Hepatic stellate cell (primary cell): Measurements from ENCODE around the gene ATP6V0D1.

Experiments used
- DNase-seq: peaks from one replicate; pipeline ENCODE4 v3.0.0; 2011; ENCODE audit warnings: low spot score

Gene ATP6V0D1

DNA sequence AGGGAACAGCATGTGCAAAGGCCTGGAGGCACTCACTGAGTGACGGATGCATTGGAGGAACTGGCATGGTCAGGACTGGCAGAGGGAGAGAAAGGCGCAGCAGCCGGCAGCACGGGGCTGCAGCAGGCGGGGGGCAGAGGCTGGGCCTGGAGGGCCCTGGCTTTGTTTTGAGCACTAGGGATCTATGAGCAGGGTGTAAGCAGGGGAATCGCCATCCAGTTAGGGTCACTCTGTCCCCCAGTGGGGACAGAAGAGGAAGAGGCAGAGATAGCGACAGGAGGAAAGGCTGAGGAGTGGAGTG, 35.9 kb downstream of the ATP6V0D1 start:
- no peak for DNase-seq

DNA sequence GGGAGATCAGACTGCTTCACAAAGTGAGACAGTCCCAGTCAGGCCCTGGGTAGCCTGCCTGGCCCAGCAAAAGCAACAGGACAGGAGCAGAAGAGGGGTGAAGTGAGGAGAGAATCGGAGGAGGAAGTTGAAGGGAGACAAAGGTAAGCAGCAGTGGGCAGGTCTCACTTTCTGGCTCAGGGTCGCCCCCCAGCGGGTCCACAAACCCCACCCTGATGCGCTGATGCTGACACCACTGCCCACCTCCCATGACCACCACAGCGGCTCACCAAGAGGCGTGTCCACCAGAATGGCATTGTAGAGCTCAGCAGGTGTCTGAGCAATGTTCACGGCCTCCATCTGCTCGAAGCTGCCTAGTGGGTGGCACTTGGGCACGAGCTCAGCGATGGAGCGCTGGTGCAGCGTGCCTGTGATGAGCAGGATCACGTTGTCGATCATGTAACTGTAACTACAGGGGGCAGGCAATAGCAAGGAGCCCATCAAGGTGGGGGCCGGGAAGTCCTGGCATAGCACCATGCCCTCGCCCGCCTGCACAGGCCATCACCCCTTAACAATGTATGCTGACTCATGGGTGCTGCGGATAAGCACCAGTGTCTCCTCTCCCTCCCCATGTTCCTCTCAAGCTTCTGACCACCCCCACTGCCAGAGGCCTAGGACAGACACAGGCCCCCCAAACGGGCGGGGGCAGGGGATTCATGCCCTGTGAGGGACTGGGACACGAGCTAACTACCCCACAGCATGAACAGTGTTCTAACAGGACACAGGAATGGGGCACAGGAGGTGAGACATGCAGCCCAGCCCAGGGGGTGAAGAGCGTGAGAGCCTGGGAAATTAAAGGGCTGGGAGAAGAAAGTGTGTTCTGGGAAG, 36.5 kb downstream of the ATP6V0D1 start:
- no peak for DNase-seq

DNA sequence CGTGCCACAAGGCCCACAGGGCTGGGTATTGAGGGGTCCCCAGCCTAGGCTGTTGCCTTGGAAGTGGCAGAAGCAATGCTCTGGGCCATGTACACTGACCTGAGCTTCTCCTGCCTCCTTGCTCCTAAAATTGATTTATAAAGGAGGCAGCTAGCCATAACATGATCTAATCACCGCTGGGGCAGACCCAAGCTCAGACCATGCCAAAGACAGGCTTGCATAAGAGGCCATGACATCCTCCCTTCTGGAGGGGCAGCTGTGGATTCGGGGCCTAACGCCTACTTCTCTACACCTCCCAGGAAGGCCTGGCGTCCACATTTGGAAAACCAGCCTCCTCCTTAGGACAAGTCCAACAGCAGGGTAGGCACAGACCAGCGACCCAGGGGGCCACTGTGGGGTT, 37.7 kb downstream of the ATP6V0D1 start:
- no peak for DNase-seq

DNA sequence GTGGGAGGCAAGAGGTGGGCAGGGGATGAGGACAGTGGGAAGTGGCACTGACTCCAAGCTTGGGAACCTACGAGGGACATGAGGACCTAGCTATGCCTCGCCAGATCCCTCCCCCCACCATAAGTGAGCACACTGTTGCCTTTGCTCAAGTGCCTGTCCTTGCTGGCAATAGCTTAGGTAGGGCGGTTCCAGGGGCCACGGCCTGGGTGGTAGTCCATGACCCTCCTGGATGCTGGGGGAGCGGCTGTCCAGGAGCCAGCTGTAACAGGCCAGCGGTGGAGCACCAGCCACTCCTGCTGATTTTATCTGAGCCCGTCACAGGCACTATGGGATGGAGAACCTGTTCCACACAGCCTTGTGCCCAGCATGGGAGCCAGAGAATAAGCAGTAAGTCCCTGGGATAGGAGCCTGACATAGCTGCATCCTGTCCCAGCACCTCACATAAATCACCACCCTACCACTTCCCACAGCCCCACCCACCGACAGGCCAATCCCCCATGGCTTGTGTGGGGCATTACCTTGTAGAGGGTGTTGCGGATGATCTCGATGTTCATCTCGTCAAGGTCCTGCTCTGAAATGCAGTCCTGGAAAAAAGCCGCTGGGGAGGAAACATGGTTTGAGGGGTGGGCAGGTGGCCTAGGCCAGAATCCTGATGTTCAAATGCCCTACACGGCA, 38.2 kb downstream of the ATP6V0D1 start:
- no peak for DNase-seq

DNA sequence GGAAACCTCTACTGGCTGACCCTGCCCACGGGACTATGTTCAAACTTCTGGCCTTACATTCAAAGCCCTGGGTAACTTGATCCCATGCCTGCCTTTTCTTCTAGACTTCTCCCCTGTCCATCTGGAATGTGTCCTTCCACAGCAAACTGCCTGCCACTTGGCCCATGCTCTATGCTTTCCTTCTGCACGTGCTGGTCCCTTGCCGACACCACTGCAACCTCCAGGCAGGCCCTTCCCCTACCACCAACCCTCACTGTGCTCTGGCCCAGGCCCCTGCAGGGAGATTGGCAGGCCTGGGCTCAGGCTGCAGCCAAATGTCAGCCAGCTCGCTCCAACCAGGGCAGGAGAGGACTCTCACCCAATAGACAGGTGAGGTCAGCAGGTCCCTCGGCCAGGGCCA, 39.0 kb downstream of the ATP6V0D1 start:
- no peak for DNase-seq

DNA sequence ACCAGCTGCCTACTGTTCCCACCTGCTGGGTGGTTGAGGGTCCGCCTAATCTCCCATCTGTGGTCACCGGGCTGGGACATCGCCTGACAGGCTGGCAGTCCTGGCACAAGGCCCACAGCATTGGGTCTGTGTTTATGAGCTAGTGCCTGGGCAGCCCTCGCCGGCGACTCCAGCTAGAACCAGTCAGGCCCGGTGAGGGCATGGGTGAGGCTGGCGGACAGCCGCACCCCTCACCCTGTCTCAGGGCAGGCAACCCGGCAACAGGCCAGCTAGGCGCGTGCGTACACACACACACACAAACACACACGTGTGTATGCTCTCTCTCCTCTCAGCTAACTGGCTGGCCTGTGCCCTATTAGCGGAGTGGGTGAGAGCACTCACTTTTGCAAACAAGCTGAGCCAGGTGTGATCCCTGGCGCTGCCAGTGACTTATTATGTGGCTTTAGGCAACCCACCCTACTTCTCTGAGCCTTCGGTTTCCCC, 39.6 kb downstream of the ATP6V0D1 start:
- DNase-seq = no peak

DNA sequence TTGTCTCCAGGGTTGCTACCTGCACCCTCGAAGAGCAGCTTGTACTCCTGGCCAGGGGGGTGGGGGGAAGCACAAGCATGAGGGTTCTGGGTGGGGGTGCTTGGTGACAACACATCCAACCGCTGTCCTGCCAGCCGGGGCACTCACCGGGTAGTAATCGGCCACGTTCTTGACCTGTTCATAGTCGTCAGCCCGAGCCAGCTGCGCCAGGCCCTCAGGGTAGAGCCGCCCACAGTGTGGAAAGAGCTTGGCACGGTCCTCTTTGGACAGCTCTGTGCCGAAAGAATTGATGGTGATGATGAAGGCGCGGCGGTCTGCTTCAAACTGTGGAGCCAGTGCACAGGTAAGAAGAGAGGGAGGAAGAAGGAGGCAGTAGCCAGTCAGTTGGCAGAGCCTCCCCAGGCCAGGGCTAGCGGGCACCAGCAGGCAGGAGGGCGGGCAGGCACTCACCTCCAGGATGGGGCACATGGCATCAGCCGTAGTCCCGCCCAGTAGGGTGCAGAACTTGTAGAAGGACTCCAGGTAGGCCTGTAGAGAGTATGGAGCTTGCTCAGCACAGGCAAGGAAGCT, 42.0 kb downstream of the ATP6V0D1 start:
- DNase-seq = no peak

DNA sequence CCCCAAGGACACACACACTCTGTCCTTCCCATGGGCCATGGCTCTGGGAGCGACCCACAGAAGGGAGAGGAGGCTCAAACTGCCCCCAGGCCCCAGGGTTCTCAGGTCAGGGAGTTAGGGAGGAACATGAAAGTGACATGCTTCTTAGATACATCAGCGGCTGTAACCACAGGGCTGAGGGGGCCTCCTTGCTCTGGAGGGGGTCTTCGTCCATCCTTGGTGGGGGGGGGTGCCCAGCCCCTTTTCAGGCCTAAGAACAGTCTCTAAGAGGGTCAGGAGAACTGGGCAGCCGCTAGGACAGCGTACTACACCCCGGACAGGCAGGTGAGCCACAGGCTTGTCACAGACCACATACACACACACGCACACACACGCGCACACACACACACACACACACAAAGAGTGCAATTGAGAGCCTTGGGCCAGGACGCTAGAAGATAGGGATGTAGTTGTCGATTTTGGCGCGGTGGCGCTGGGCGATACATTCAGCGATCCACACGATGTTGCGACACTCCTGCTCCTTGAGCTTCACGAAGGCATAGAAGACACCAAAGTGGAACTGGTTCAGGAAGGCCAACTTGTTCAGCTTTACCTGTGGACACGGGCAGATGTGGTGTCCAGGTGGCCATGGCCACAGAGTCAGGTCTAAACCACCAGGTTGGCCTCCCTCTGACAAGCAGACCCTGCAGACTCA, 42.7 kb downstream of the ATP6V0D1 start:
- no peak for DNase-seq

DNA sequence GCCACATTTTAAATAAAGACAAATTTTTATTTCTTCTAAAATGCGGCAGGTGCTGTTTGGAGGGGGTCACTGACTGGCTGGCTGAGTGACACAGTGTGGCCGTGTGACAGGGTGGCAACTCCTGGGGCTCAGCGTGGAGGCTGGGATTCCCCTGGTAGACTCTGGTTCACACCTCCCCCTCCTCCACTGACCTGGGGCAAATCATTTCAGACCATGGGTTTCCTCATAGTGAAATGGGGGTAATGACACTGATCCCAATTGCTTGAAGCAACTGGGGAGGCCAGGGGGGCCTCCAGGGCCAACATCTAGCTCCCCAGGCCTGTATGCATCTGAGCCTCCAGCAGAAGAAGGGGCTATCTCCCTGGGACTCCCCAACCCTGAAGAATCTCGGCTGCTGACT, 43.4 kb downstream of the ATP6V0D1 start:
- no peak for DNase-seq

DNA sequence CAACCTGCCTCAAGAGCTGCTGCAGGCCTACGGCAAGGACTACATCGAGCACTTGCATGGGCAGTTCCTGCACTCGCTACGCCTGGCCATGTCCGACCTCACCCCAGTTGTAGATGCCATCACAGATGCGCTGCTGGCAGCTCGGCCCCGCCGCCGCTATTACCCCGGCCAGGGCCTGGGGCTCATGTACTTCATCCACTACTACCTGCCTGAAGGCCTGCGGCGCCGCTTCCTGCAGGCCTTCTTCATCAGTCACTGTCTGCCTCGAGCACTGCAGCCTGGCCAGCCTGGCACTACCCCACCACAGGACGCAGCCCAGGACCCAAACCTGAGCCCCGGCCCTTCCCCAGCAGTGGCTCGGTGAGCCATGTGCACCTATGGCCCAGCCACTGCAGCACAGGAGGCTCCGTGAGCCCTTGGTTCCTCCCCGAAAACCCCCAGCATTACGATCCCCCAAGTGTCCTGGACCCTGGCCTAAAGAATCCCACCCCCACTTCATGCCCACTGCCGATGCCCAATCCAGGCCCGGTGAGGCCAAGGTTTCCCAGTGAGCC, 44.2 kb downstream of the ATP6V0D1 start:
- no peak for DNase-seq

DNA sequence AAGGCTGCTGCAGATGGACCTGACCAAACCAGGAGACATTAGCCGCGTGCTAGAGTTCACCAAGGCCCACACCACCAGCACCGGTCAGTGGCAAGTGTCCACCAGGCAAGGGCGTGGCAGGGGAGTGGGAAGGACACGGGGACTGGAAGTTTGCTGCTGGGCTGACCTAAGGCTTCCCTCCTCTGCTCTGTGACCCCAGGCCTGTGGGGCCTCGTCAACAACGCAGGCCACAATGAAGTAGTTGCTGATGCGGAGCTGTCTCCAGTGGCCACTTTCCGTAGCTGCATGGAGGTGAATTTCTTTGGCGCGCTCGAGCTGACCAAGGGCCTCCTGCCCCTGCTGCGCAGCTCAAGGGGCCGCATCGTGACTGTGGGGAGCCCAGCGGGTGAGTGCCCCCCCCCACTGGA, 45.2 kb downstream of the ATP6V0D1 start:
- no peak for DNase-seq

DNA sequence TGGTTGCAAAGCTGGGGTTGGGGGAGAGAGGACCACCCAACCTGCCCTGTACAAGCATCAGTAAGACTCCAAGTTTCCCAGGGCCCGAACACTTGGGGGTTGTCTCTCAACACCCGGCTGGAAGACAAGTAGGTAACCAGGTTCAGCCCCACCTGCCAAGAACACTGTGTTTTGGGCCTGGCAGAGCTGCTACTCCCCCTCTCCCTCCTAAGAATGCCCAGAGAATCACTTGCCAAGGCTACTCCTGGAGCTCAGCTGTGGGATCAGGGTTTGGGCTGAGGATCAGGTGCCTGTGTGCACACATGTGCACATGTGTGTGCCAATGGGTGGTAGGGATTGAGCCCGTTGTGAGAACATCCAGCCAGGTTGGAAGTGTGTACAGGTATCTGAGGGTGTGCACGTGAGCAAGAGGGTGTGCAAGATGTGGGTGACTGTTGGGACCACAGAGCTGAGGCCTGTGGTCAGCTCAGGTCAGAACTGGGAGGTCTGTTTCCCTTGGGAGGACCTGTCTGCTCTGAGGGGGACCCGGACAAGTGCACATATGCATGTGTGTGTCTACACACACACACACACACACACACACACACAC, 47.7 kb downstream of the ATP6V0D1 start:
- DNase-seq = no peak

DNA sequence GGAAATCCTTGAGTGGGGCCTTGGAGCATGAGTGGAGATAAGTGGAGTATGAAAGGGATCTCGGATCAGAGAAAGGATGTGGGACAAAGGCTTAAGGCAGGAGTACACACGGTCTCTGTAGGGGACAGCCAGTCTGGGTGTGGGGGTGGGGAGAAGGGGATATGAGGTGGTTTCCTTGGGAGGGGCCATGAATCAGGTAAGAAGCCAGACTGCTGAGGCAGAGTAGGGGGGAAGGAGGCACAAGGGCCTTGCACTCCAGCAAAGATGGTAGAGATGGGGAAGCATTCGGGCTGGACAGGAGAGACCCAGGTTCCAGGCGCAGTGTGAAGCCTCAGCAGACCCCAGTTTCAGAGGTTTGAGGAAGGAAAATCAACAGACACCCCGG, 48.5 kb downstream of the ATP6V0D1 start:
- DNase-seq = no peak

DNA sequence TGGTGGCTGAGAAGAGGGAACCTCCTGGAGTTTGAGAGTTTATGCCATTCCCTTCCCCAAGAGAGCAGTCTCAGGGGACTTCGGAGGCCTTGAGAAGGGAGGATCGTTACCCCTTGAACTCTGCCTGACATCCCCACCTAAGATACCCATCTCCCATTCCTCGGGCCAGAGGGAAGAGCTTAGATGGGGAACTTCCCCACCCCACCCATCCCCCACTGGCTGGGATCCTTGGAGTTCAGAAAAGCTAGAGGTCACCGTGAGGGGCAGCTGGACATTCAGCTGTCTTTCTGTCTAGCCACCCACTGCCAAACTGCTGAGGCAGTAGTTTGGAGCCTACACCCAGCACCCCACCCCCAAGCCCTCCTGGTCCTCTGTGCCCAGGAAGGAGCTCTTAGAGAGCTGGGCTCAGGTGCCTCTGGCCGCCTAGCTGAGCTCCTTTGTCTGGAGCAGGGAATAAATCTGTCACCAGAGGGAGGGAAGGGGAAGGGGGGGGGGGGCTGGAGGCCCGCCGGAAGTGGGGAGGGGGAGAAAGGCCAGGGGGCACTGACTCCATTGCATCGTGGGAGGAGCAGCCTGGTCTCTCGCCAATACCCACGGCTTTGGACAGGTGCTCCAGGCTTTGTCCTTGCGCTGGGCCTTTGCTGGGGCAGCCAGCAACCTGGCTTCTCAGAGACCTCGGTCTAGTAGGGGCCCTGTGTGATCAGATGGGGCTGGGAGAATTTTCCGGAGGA, 49.0 kb downstream of the ATP6V0D1 start:
- DNase-seq = no peak

DNA sequence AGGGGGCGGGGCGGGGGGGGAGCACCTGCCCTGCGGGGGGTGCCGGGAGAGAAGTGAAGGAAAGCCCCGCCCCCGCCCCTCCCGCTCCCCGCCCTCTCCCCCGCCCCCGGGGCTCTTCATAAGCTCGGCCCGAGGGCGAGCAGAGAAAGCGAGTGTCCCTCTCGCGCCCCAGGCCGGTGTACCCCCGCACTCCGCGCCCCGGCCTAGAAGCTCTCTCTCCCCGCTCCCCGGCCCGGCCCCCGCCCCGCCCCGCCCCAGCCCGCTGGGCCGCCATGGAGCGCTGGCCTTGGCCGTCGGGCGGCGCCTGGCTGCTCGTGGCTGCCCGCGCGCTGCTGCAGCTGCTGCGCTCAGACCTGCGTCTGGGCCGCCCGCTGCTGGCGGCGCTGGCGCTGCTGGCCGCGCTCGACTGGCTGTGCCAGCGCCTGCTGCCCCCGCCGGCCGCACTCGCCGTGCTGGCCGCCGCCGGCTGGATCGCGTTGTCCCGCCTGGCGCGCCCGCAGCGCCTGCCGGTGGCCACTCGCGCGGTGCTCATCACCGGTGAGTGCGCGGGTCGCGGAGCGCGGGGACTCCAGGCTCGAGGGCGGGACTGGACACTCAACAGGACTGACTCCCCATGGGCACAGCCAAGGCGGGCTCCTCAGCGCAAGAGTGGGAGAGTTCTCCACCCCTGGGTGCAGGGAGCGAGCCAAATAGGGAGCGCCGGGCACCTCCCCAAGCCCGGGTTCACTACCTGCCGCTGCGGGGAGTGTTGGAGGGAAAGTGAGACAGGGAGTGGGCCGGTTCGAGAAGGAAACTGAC, 49.8 kb downstream of the ATP6V0D1 start, which contains the start of gene HSD11B2:
TSS of gene HSD11B2 (plus strand) at position 145 of the 798 bp plus-strand sequence. CDS start at position 273, 128 bp downstream.
- peak; percentile 72 for DNase-seq

DNA sequence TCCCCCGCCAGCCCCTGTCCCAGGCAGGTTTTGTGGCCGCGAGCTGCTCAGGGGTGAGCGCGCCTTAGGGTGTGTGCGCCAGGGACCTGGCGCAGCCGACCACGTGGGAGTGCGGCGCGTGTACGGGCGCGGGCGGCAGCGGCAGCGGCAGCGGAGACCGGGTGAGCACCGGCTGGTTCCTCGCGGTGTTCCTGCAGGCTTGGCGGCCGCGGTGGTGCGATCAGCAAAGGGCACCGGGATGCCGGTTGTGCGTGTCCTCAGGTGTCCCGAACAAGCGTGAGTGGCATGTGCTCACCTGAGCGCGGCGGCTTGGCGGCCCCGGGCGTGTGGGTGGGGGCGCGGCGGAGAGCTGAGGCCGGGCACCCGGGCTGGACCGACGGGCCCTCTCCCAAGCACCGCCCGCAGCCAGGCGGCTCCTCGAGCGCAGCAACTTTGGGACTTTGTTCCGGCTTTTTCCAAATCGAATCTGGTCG, 50.4 kb downstream of the ATP6V0D1 start:
- DNase-seq = peak; percentile 39

DNA sequence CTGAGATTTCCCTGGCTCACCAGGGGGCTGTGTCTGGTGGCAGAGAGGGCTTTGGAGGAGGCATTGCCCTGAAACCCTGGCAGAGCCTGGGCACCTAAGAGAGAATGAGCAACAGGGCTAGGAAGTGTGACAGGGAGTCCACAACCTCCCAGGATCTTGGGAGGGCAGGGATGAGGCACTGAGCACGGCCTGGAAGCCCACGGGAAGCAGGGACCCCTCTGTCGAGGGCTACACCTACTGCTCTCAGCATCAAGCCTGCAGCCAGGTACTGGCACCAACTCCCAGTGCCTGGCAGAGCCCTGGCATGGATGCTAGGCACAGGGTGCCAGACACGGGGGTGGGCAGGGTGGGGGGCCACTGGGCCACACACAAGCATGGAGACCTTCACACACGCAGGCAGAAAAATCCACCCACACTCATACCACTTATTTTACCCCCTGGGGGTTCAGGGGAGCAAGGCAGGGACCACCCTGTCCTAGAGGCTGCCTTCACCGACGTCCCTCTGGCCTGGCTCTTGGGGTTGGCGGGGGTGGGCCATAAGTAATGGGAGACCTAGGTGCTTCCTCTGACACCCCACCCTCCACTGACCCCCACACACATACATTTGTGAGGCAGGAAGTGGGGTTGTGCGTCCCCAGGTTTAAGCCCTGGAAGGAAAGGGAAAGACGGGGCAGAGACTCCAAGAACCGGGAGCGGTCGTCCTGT, 51.0 kb downstream of the ATP6V0D1 start:
- no peak for DNase-seq

DNA sequence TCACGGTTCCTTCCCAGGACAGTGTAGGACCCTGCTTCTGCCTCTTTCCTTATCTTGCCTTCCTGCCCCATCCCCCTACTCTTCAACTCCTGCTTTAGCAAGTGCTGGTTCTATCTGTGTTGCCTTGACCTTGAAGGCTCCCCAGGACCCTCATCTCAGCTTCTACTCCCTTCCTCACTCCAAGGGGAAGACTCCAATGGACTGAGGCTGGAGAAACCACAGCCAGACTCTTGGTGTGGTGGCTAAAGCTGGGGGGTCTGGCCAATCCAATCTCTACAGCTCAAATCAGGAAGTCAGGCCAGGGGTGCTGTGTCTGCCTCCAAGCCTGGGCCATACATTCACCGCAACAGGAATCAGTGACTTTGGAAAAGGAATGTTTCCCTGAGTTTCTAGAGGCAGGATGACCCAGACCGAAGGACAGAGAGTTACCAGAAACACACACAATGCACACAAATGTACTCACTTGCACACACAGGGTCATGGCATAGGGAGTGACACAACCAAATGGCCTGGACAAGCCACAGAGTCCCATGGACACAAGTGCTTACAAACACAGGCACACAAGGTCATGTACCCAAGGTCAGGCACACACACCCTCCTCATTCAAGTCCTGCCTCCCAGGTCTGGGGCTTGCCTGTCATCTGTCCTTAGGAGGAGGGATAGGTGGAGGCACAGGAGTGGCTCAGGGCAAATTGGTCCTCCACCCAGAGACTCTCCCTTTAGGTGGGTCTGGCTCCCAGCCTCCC, 51.7 kb downstream of the ATP6V0D1 start:
- no peak for DNase-seq
